HG03342 (cell line): ENCODE measurements around the gene DHRS1.
"Not testable (repeated sequence)": the region's sequence is repeated elsewhere in the genome, so short reads cannot be mapped to it uniquely, and the experiment has no call there.

Experiments used
- ATAC-seq: cut with Tn5 transposase; IDR thresholded peaks from one replicate; pipeline ENCODE4 v1.9.1; 2021; ENCODE audit warnings: mild to moderate bottlenecking, moderate library complexity; ENCODE audit not compliant: unreplicated experiment

Gene DHRS1

DNA sequence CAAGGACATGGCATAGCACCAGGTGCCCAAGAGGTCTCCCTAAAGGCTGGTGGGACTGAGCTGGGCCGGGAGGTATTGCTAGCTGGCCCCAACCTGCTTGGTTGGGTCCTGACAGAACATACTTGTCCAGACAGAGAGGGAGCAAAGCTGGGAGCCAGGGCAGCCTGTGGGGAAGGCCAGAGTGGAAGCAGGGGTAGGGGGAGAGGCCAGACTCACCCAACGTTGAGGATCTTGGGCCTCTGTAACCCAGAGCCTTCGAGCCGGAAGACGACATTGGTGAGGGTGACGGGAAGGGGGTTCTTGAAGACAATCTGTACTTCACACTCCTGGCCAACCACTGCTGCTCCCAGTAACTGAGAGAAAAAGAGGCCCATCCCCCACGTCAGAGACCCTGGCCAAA, 45.6 kb downstream of the DHRS1 start:
- no peak for ATAC-seq

- no peak for ATAC-seq
Measured at GRCh38 chr14:24252289-24253124, 47.1 kb downstream of the DHRS1 start.

GRCh38 chr14:24251880-24252288, 47.7 kb downstream of the DHRS1 start:
- no peak for ATAC-seq

GRCh38 chr14:24250354-24250753, 49.2 kb downstream of the DHRS1 start:
- no peak for ATAC-seq

DNA sequence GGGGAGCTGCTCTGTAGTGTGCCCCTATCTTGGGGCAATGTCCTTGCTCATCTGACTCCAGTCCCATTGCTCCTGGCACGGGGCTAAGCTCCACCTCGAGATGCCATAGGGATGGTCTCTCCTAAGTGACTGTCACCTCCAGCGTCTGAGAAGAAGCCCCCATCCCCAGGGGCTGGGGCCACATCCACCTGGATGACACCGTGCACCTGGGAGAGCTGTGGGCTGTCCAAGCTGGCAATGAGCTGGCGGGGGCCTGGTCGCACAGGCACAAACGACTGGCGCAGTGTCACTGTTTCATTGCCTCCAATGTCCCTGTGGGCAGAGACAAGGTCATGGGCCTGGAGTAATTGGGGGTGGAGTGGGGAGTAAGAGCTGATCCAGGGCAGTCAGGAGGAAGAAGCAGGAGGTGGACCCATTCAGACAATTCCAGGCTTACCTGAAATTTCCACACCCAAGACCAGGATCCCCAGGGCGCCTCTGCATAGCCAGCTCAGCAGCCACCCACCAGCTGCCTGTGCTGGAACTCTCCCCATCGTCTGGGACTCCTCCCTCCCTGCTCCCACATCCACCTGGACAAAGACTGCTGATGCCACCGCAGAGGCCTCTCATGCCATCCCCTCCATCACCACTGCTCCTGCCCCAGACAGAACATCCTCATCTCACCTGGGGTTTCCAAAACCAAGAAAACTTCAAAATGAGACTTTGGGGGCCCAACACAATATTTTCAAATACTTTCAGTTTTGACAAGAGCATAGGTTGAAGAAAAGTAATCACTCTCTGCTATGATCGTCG, 50.2 kb downstream of the DHRS1 start:
- no peak for ATAC-seq

GRCh38 chr14:24247422-24247821, 52.2 kb downstream of the DHRS1 start:
- no peak for ATAC-seq

DNA sequence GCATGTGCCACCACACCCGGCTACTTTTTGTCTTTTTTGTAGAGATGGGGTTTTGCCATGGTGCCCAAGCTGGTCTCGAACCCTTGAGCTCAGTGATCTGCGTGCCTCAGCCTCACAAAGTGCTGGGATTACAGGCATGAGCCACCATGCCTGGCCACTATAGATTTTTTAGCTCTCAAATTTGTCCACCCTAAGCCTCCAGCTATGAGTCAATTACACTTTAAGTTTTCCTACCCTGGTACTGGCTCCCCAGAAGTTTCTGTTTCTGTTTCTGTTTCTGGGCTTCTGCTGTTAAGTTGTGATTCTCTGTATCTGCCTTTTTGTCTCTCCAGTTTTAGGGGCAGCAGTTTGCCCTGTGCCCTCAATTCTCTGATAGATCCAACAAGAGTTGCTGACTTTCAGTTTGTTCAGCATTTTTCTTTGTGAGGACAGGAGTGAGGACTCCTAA, 52.8 kb downstream of the DHRS1 start:
- peak; percentile 28 for ATAC-seq

- ATAC-seq = not testable (repeated sequence)
Measured at GRCh38 chr14:24245350-24245749, 54.2 kb downstream of the DHRS1 start.

DNA sequence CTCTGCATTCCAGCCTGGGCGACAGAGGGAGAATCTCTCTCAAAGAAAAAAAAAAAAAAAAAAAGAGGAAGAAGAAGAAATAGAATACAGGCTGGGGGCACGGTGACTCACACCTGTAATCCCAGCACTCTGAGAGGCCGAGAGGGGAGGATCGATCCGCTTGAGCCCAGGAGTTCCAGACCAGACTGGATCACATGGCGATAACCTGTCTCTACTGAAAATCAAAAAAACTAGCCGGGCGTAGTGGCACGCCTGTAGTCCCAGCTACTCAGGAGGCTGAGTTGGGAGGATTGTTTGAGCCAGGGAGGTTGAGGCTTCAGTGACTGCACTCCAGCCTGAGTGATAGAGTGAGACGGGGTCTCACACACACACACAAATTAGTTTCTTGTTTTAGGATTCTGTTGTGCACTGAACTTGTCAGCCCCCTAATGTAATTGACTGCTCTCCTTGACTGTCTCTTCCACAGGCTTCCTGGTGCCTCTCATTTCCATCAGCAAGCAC, 56.2 kb downstream of the DHRS1 start:
- ATAC-seq = no peak

GRCh38 chr14:24241829-24242443, 57.6 kb downstream of the DHRS1 start:
- ATAC-seq = peak; percentile 76
